HepG2 (cell line): ENCODE data around the gene TGM5. TPM values are rescaled to one million over a fixed set of nuclear protein-coding genes. Genes with fewer than 3 reads are reported as not detected.

Experiments
- ATAC-seq: fragments of 200-7000 bp; cut with Tn5 transposase; 3 replicates; pipeline ENCODE4 v1.9.1; 2020; ENCODE audit warnings: mild to moderate bottlenecking, moderate library complexity
- BruUV-seq: library from RNA; stranded (reverse); fragments of 400-500 nt; replicated peaks from 2 replicates; lab custom pipeline; 2021; lab: Mats Ljungman, UMichigan
- CTCF ChIA-PET: fragments of 300-600 bp; formaldehyde crosslinking; extraction: SDS; loops from one replicate; lab custom pipeline; 2021; ENCODE audit warnings: low total read pairs, inconsistent platforms, low intra/inter-chr PET ratio; lab: Yijun Ruan, JAX
- POLR2A ChIA-PET: fragments of 350-600 bp; sonication (Branson Sonifier 250); formaldehyde crosslinking; loops from one replicate; lab custom pipeline; 2020; ENCODE audit warnings: antibody characterized with exemption, inconsistent platforms; lab: Yijun Ruan, JAX
- DNase-seq: peaks from one replicate; pipeline ENCODE4 v3.0.0-alpha.2; 2015; ENCODE audit warnings: low spot score
- FAIRE-seq: peaks from 3 replicates; lab custom pipeline; 2011; peaks lifted over from hg19 to GRCh38; lab: Jason Lieb, UNC
- H2AFZ ChIP-seq: one replicate; pipeline ENCODE4 v1.6.1; 2011; ENCODE audit warnings: low read length, inconsistent platforms
- H3K27ac ChIP-seq: fragments of 300-600 bp; 3 replicates; pipeline ENCODE4 v1.8.0; 2011; ENCODE audit warnings: mixed run types, mild to moderate bottlenecking, mixed read lengths, low read length, inconsistent platforms; ENCODE audit not compliant: insufficient read depth; ENCODE audit errors: extremely low read length
- H3K27me3 ChIP-seq, 2 experiments: fragments of 200-600 bp in 1 of 2; 2 replicates in 1 of 2; 3 replicates in 1 of 2; pipeline versions ENCODE4 v1.6.0 to v1.8.0; 2011; ENCODE audit warnings: low read length in 2 of 2, mild to moderate bottlenecking in 2 of 2, moderate library complexity in 2 of 2, inconsistent platforms in 1 of 2; ENCODE audit not compliant: insufficient read depth in 2 of 2, control insufficient read depth in 1 of 2
- H3K36me3 ChIP-seq, 2 experiments: fragments of 200-600 bp in 1 of 2; replicated peaks in 1 of 2; 2 replicates in 1 of 2; 3 replicates in 1 of 2; pipeline versions ENCODE4 v1.5.1 to v1.8.0; 2011; ENCODE audit warnings: low read length in 2 of 2, inconsistent platforms in 1 of 2; ENCODE audit not compliant: insufficient read depth in 2 of 2, control insufficient read depth in 1 of 2
- H3K4me1 ChIP-seq: 2 replicates; pipeline ENCODE4 v1.5.1; 2012; ENCODE audit warnings: low read length, inconsistent platforms; ENCODE audit not compliant: insufficient read depth
- H3K4me2 ChIP-seq: 2 replicates; pipeline ENCODE4 v1.6.0; 2011; ENCODE audit warnings: low read depth, low read length, inconsistent platforms
- H3K4me3 ChIP-seq, 3 experiments: fragments of 200-600 bp in 1 of 3; sonication (generic), shearing (Covaris generic) in 1 of 3; replicated peaks in 1 of 3; 2 replicates each; pipeline ENCODE4 v1.5.1; 2011 to 2016; ENCODE audit warnings: low read length in 3 of 3, inconsistent platforms in 2 of 3, low read depth in 2 of 3, mild to moderate bottlenecking in 2 of 3, control low read depth in 1 of 3, mixed read lengths in 1 of 3; ENCODE audit not compliant: insufficient read depth in 1 of 3
- H3K79me2 ChIP-seq: one replicate; pipeline ENCODE4 v1.6.1; 2011; ENCODE audit warnings: low read length, inconsistent platforms; ENCODE audit not compliant: insufficient read depth
- H3K9ac ChIP-seq: 2 replicates; pipeline ENCODE4 v1.6.0; 2011; ENCODE audit warnings: mild to moderate bottlenecking, low read depth, low read length, inconsistent platforms; ENCODE audit not compliant: insufficient read depth
- H3K9me3 ChIP-seq: 2 replicates; pipeline ENCODE4 v1.5.1; 2012; ENCODE audit warnings: mild to moderate bottlenecking, low read length
- H4K20me1 ChIP-seq: 2 replicates; pipeline ENCODE4 v1.6.0; 2011; ENCODE audit warnings: inconsistent platforms, mild to moderate bottlenecking, low read length, moderate library complexity; ENCODE audit not compliant: insufficient read depth
- ELF1 ChIP-seq: sonication (generic); formaldehyde crosslinking; IDR thresholded peaks from 2 replicates; pipeline ENCODE4 v1.4.0; 2020; ENCODE audit warnings: missing genetic modification reagents
- GFI1 ChIP-seq: sonication (generic); formaldehyde crosslinking; IDR thresholded peaks from 2 replicates; pipeline ENCODE4 v1.5.0; 2020; ENCODE audit warnings: missing genetic modification reagents, mild to moderate bottlenecking, borderline replicate concordance
- KLF11 ChIP-seq: IDR thresholded peaks from 2 replicates; pipeline ENCODE4 v1.6.1; 2016; ENCODE audit warnings: missing compliant biosample characterization
- KMT2A ChIP-seq: sonication (generic); formaldehyde crosslinking; IDR thresholded peaks from 2 replicates; pipeline ENCODE4 v1.4.0; 2020; ENCODE audit warnings: missing genetic modification reagents
- MBNL3 ChIP-seq: fragments of 250-450 bp; sonication (Bioruptor Pico); conservative IDR thresholded peaks from 2 replicates; pipeline ENCODE4 v1.8.0; 2022; ENCODE audit warnings: mild to moderate bottlenecking, inconsistent platforms
- MEIS2 ChIP-seq: sonication (generic); formaldehyde crosslinking; IDR thresholded peaks from 2 replicates; pipeline ENCODE4 v1.9.0; 2021; ENCODE audit warnings: mild to moderate bottlenecking, missing genetic modification reagents
- NFKB2 ChIP-seq: sonication (generic); formaldehyde crosslinking; IDR thresholded peaks from 2 replicates; pipeline ENCODE4 v1.4.0; 2020; ENCODE audit warnings: missing genetic modification reagents, borderline replicate concordance
- TAF1 ChIP-seq: sonication (generic); formaldehyde crosslinking; IDR thresholded peaks from 2 replicates; pipeline ENCODE4 v1.4.0; 2020; ENCODE audit warnings: missing genetic modification reagents
- TEAD2 ChIP-seq: sonication (generic); formaldehyde crosslinking; IDR thresholded peaks from 2 replicates; pipeline ENCODE4 v1.9.0; 2021; ENCODE audit warnings: missing genetic modification reagents
- ZFP41 ChIP-seq: sonication (generic); formaldehyde crosslinking; IDR thresholded peaks from 2 replicates; pipeline ENCODE4 v1.4.0; 2020; ENCODE audit warnings: mild to moderate bottlenecking, missing genetic modification reagents, borderline replicate concordance
- ZMYM4 ChIP-seq: sonication (generic); formaldehyde crosslinking; IDR thresholded peaks from 2 replicates; pipeline ENCODE4 v1.8.1; 2023; ENCODE audit warnings: mild to moderate bottlenecking, missing genetic modification reagents
- ZNF282 ChIP-seq: fragments of 450-650 bp; IDR thresholded peaks from 2 replicates; pipeline ENCODE4 v1.6.1; 2018; ENCODE audit not compliant: partially characterized antibody
- ZNF317 ChIP-seq: sonication (generic); formaldehyde crosslinking; IDR thresholded peaks from 2 replicates; pipeline ENCODE4 v1.5.0; 2020; ENCODE audit warnings: mild to moderate bottlenecking, missing genetic modification reagents
- ZNF33A ChIP-seq: sonication (generic); formaldehyde crosslinking; IDR thresholded peaks from 2 replicates; pipeline ENCODE4 v1.5.1; 2020; ENCODE audit warnings: missing genetic modification reagents, mild to moderate bottlenecking, moderate library complexity, borderline replicate concordance
- ZNF431 ChIP-seq: sonication (generic); formaldehyde crosslinking; IDR thresholded peaks from 2 replicates; pipeline ENCODE4 v1.9.0; 2022; ENCODE audit warnings: missing genetic modification reagents, low read depth, mild to moderate bottlenecking, borderline replicate concordance
- ZNF639 ChIP-seq: conservative IDR thresholded peaks from 2 replicates; pipeline ENCODE4 v1.6.1; 2018; ENCODE audit warnings: missing genetic modification reagents
- ZNF792 ChIP-seq: IDR thresholded peaks from 2 replicates; pipeline ENCODE4 v1.6.1; 2016
- WGBS: methylation state at CpG from one replicate; pipeline ENCODE4 v1.1.6; 2017; ENCODE audit warnings: low lambda C conversion rate; 5-methylcytosine and 5-hydroxymethylcytosine counted together
- in situ Hi-C: cut with HindIII; loops from 2 replicates; pipeline ENCODE4 v1.10.0; 2017; ENCODE audit warnings: low pct_unique_long_range_greater_than_20kb; ENCODE audit not compliant: extremely low pct_ligation_motif_present
- intact Hi-C: fragments of 100-400 bp; cut with micrococcal nuclease; formaldehyde crosslinking; loops from one replicate; pipeline ENCODE4 v1.10.0; 2022; ENCODE audit not compliant: unreplicated experiment
- polyA plus RNA-seq, 8 experiments: library from polyadenylated mRNA; depleted of rRNA in 3 of 8; stranded (reverse) in 7 of 8; unstranded in 1 of 8; fragments of >200 nt; fragmentation: Illumina TruSeq in 4 of 8; extraction: Trizol in 4 of 8; gene quantifications; 2 replicates each; pipeline versions ENCODE4 v1.2.1 to v1.2.3, GENCODE V29; 2011 to 2016; ENCODE audit warnings: low read depth in 4 of 8, missing spikeins in 1 of 8, mixed read lengths in 1 of 8; ENCODE audit not compliant: insufficient read depth in 1 of 8
- total RNA-seq, 5 experiments: library from RNA; depleted of rRNA; stranded (reverse); fragments of >200 nt; fragmentation: Illumina TruSeq; extraction: Trizol; gene quantifications; 2 replicates each; pipeline ENCODE4 v1.2.3, GENCODE V29; 2016; ENCODE audit warnings: low read depth in 1 of 5
- TF ChIP-seq, protein P1 (sequence below): sonication (generic); formaldehyde crosslinking; IDR thresholded peaks from 2 replicates; pipeline ENCODE4; 2020; ENCODE audit warnings: missing genetic modification reagents, mild to moderate bottlenecking, borderline replicate concordance
- TF ChIP-seq, protein P2 (sequence below): sonication (generic); formaldehyde crosslinking; IDR thresholded peaks from 2 replicates; pipeline ENCODE4 v1.4.0; 2020; ENCODE audit warnings: missing genetic modification reagents, borderline replicate concordance

Gene TGM5
- total and polyA plus RNA-seq, 2 of the 13 experiments (the other 11 are each of a cell fraction or from before 2014, with no cell fraction given) = 0.18 to 0.65 TPM

GRCh38 chr15:43256341-43256740 is 10.4 kb downstream of the TGM5 start:
- Histone ChIP-seq H3K79me2 (no peaks in the 10 kb centered on the region), H3K36me3 (no peaks in the 10 kb centered on the region), H4K20me1 (no peaks in the 10 kb centered on the region), H3K4me1 (no peaks in the 10 kb centered on the region), H3K4me2 (no peak overlapping the region), H3K27ac (no peak overlapping the region), H2AFZ (no peak overlapping the region), H3K4me3 (no peak overlapping the region), H3K9me3 (no peaks in the 10 kb centered on the region), H3K27me3 (peaks cover 2 to 28% of the 10 kb centered on the region in 2 experiments; a peak in 4 of 5 replicates), H3K9ac (no peak overlapping the region)
- 15% methylated on average over 7 of the region's 7 CpGs for WGBS
- in situ Hi-C loops (no loop called here), intact Hi-C loops (no loop called here)
- CTCF ChIA-PET = no interaction called here
- DNase-seq (no peak), ATAC-seq (no peak), FAIRE-seq (no peak)
- POLR2A ChIA-PET = no interaction called here
- no peak for TF ChIP-seq NFKB2 (CRISPR knock-in tag)
- no peak for TF ChIP-seq MEIS2 (CRISPR knock-in tag)
- no peak for TF ChIP-seq GFI1 (CRISPR knock-in tag)
- TF ChIP-seq ZNF317 (CRISPR knock-in tag) = no peak
- TF ChIP-seq, protein P1, sequence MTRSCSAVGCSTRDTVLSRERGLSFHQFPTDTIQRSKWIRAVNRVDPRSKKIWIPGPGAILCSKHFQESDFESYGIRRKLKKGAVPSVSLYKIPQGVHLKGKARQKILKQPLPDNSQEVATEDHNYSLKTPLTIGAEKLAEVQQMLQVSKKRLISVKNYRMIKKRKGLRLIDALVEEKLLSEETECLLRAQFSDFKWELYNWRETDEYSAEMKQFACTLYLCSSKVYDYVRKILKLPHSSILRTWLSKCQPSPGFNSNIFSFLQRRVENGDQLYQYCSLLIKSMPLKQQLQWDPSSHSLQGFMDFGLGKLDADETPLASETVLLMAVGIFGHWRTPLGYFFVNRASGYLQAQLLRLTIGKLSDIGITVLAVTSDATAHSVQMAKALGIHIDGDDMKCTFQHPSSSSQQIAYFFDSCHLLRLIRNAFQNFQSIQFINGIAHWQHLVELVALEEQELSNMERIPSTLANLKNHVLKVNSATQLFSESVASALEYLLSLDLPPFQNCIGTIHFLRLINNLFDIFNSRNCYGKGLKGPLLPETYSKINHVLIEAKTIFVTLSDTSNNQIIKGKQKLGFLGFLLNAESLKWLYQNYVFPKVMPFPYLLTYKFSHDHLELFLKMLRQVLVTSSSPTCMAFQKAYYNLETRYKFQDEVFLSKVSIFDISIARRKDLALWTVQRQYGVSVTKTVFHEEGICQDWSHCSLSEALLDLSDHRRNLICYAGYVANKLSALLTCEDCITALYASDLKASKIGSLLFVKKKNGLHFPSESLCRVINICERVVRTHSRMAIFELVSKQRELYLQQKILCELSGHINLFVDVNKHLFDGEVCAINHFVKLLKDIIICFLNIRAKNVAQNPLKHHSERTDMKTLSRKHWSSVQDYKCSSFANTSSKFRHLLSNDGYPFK = no peak
- no peak for TF ChIP-seq ZNF792 (CRISPR knock-in tag)
- no peak for TF ChIP-seq ELF1 (CRISPR knock-in tag)
- TF ChIP-seq, protein P2, sequence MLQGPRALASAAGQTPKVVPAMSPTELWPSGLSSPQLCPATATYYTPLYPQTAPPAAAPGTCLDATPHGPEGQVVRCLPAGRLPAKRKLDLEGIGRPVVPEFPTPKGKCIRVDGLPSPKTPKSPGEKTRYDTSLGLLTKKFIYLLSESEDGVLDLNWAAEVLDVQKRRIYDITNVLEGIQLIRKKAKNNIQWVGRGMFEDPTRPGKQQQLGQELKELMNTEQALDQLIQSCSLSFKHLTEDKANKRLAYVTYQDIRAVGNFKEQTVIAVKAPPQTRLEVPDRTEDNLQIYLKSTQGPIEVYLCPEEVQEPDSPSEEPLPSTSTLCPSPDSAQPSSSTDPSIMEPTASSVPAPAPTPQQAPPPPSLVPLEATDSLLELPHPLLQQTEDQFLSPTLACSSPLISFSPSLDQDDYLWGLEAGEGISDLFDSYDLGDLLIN = no peak
- no peak for TF ChIP-seq KMT2A
- no peak for TF ChIP-seq KLF11 (CRISPR knock-in tag)
- TF ChIP-seq ZNF282 = no peak
- TF ChIP-seq ZNF33A (CRISPR knock-in tag) = no peak
- no peak for TF ChIP-seq MBNL3 (CRISPR knock-in tag)
- no peak for TF ChIP-seq ZFP41 (CRISPR knock-in tag)
- TF ChIP-seq ZNF431 = no peak
- TF ChIP-seq TAF1 (CRISPR knock-in tag) = no peak
- TF ChIP-seq TEAD2 (CRISPR knock-in tag) = no peak
- no peak for TF ChIP-seq ZMYM4 (CRISPR knock-in tag)
- no peak for TF ChIP-seq ZNF639 (CRISPR knock-in tag)
- no TSS peak for BruUV-seq
